SK-N-MC (cell line): ENCODE results near the gene RNASEH1.

Experiments used
- EZH2 ChIP-seq: fragments of 200-600 bp; sonication (generic); IDR thresholded peaks from one replicate; pipeline ENCODE4 v1.6.1; 2017; ENCODE audit warnings: antibody characterized with exemption
- FOXP2 ChIP-seq: optimal IDR thresholded peaks from 2 replicates; pipeline ENCODE3; 2011; ENCODE audit warnings: mild to moderate bottlenecking, moderate library complexity; ENCODE audit not compliant: insufficient read depth; ENCODE audit errors: extremely low read length, control extremely low read depth

DNA sequence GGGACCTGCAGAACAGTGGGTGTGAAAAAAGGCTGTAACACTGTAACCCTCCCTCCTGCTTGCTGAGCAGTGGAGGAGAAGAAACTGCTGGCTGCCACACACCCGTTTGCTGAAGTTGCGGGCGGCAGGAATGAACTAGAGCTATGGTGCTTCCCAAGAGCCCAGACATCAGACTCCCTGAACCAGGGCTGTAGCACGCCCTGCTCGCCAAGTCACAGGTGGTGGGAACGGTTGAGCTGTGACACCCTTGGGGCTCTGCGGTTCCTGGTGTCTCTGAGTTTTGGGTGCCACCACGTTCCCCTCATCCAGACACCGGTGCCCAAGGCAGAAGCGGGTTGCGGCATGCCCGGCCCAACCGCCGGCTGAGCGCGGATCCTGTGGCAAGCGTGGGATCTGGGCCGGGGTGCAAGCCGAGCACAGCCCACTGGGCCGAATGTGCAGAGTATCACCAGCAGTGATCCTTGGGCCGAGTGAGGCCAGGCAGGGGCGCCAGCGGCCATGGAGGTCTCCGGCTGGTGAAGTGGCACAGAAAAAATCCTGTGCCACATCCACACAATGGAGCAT, 23.8 kb downstream of the RNASEH1 start:
- TF ChIP-seq FOXP2, result no peak
- TF ChIP-seq EZH2, result no peak
